ENCODE measurements around the gene STAT1.

Gene STAT1

GRCh38 chr2:190980630-190981209 lies 33.3 kb downstream of the STAT1 start:
- H3K36me3 ChIP-seq (ENCODE audit: insufficient read depth, low read length) = peaks cover 95% of the 10 kb centered on the region
- no peaks in the 10 kb centered on the region for H4K20me1 ChIP-seq (ENCODE audit: insufficient read depth, low read length)
- DNase-seq (no peak), ATAC-seq (ENCODE audit: insufficient read depth, low read depth) (no peak)
- TF ChIP-seq EZH2 (IDR thresholded peaks at IDR 0.05; ENCODE audit: borderline replicate concordance, low read depth, low read length, severe bottlenecking) = no peak
- no peak for TF ChIP-seq CTCF (IDR thresholded peaks at IDR 0.05; ENCODE audit: borderline replicate concordance, extremely low read depth, low read length, poor library complexity, severe bottlenecking)
- no peaks in the 10 kb centered on the region for H3K79me2 ChIP-seq (ENCODE audit: insufficient read depth, low read length)
- H3K9me3 ChIP-seq (ENCODE audit: insufficient read depth, low read length, severe bottlenecking) = no peaks in the 10 kb centered on the region
- H3K4me2 ChIP-seq (ENCODE audit: insufficient read depth, low read length) = no peak overlapping the region
- H3K27ac ChIP-seq (ENCODE audit: low read length) = no peak overlapping the region
- H3K4me1 ChIP-seq (ENCODE audit: insufficient read depth, low read length) = peaks cover 4% of the 10 kb centered on the region
- H3K9ac ChIP-seq (ENCODE audit: low read depth, low read length) = no peak overlapping the region
- no peak overlapping the region for H3K4me3 ChIP-seq (ENCODE audit: low read depth in 1 of 2, low read length in 2 of 2)
- H3K27me3 ChIP-seq (ENCODE audit: insufficient read depth, low read length, poor library complexity) = no peaks in the 10 kb centered on the region
- H2AFZ ChIP-seq (ENCODE audit: low read depth, low read length) = no peak overlapping the region

- DNase-seq (no peak), ATAC-seq (ENCODE audit: insufficient read depth, low read depth) (no peak)
- Histone ChIP-seq H3K4me3 (ENCODE audit: low read depth in 1 of 2, low read length in 2 of 2) (no peak overlapping the region), H3K9me3 (ENCODE audit: insufficient read depth, low read length, severe bottlenecking) (no peaks in the 10 kb centered on the region), H4K20me1 (ENCODE audit: insufficient read depth, low read length) (no peaks in the 10 kb centered on the region), H2AFZ (ENCODE audit: low read depth, low read length) (no peak overlapping the region), H3K27me3 (ENCODE audit: insufficient read depth, low read length, poor library complexity) (no peaks in the 10 kb centered on the region), H3K79me2 (ENCODE audit: insufficient read depth, low read length) (no peaks in the 10 kb centered on the region), H3K36me3 (ENCODE audit: insufficient read depth, low read length) (peaks cover 95% of the 10 kb centered on the region), H3K27ac (ENCODE audit: low read length) (no peak overlapping the region), H3K4me1 (ENCODE audit: insufficient read depth, low read length) (no peaks in the 10 kb centered on the region), H3K9ac (ENCODE audit: low read depth, low read length) (no peak overlapping the region), H3K4me2 (ENCODE audit: insufficient read depth, low read length) (no peak overlapping the region)
- TF ChIP-seq CTCF (IDR thresholded peaks at IDR 0.05; ENCODE audit: borderline replicate concordance, extremely low read depth, low read length, poor library complexity, severe bottlenecking) (no peak), EZH2 (IDR thresholded peaks at IDR 0.05; ENCODE audit: borderline replicate concordance, low read depth, low read length, severe bottlenecking) (no peak)
Observed at GRCh38 chr2:190979906-190980629, 33.9 kb downstream of the STAT1 start.

GRCh38 chr2:190978389-190979053 lies 35.5 kb downstream of the STAT1 start:
- Histone ChIP-seq H3K9ac (ENCODE audit: low read depth, low read length) (no peak overlapping the region), H2AFZ (ENCODE audit: low read depth, low read length) (no peak overlapping the region), H3K4me3 (ENCODE audit: low read depth in 1 of 2, low read length in 2 of 2) (no peak overlapping the region), H4K20me1 (ENCODE audit: insufficient read depth, low read length) (no peaks in the 10 kb centered on the region), H3K4me2 (ENCODE audit: insufficient read depth, low read length) (no peak overlapping the region), H3K27me3 (ENCODE audit: insufficient read depth, low read length, poor library complexity) (no peaks in the 10 kb centered on the region), H3K4me1 (ENCODE audit: insufficient read depth, low read length) (no peaks in the 10 kb centered on the region), H3K27ac (ENCODE audit: low read length) (no peak overlapping the region), H3K36me3 (ENCODE audit: insufficient read depth, low read length) (peaks cover 95% of the 10 kb centered on the region), H3K79me2 (ENCODE audit: insufficient read depth, low read length) (no peaks in the 10 kb centered on the region), H3K9me3 (ENCODE audit: insufficient read depth, low read length, severe bottlenecking) (no peaks in the 10 kb centered on the region)
- ATAC-seq (ENCODE audit: insufficient read depth, low read depth) (no peak), DNase-seq (no peak)
- TF ChIP-seq EZH2 (IDR thresholded peaks at IDR 0.05; ENCODE audit: borderline replicate concordance, low read depth, low read length, severe bottlenecking) (no peak), CTCF (IDR thresholded peaks at IDR 0.05; ENCODE audit: borderline replicate concordance, extremely low read depth, low read length, poor library complexity, severe bottlenecking) (no peak)
